ENCODE results near the gene SEZ6. TPM values are rescaled to one million over a fixed set of nuclear protein-coding genes. Genes with fewer than 3 reads are reported as not detected.

The SEZ6 gene
- not detected in 2 replicates for total RNA-seq

GRCh38 chr17:29005936-29006511, at the start of gene SEZ6:
Gene SEZ6 (minus strand): TSS chr17:29006033. CDS start chr17:29005869, 164 bp downstream.

GRCh38 chr17:29042679-29043538, 37.1 kb upstream of the SEZ6 start, which contains the start of gene PIPOX:
Gene PIPOX (plus strand): TSS chr17:29043141. CDS start chr17:29043226, 85 bp downstream.

GRCh38 chr17:28951428-28951990, 54.3 kb downstream of the SEZ6 start, which contains the start of gene PHF12:
Gene PHF12 (minus strand): TSS chr17:28951518. CDS start chr17:28950960, 558 bp downstream.

Other genes starting within 250 kb of the SEZ6 start
- gene FAM222B, start 163.2 kb downstream of the SEZ6 start, total RNA-seq: 10.9 and 11.6 TPM in 2 replicates
- gene ERAL1, start 151.0 kb downstream of the SEZ6 start, total RNA-seq: 80.0 and 94.8 TPM in 2 replicates
- 45.0 and 45.7 TPM in 2 replicates for gene FLOT2, start 108.3 kb downstream of the SEZ6 start, total RNA-seq
- 2.1 and 5.0 TPM in 2 replicates for gene DHRS13, start 103.0 kb downstream of the SEZ6 start, total RNA-seq
- gene PHF12, start 54.5 kb downstream of the SEZ6 start, total RNA-seq: 20.5 and 24.7 TPM in 2 replicates
- 0.74 TPM in 1 of 2 replicates, not detected in the other for gene PIPOX, start 37.1 kb upstream of the SEZ6 start, total RNA-seq
- gene MYO18A, start 174.4 kb upstream of the SEZ6 start, total RNA-seq: 36.8 and 37.9 TPM in 2 replicates
- gene CRYBA1, start 240.8 kb upstream of the SEZ6 start, total RNA-seq: not detected in 2 replicates

Measured in bronchus fibroblast of lung (primary cell).